NCI-H510A treated with DMSO at 0.1 percent for 48 hours (cell line): ENCODE measurements around the gene PPP1R18.
"Not testable (repeated sequence)": the region's sequence is repeated elsewhere in the genome, so short reads cannot be mapped to it uniquely, and the experiment has no call there.

ENCODE experiments used
- DNase-seq: peaks from one replicate; lab custom pipeline; 2025; lab: John Stamatoyannopoulos, UW

Gene PPP1R18

GRCh38 chr6:30686009-30686907 lies at the start of gene PPP1R18:
Gene PPP1R18 (minus strand): TSS chr6:30686645. CDS start chr6:30686018, 627 bp downstream.
- DNase-seq, result peak; percentile 55

GRCh38 chr6:30735668-30736314 lies 49.3 kb upstream of the PPP1R18 start:
- no peak for DNase-seq

DNA sequence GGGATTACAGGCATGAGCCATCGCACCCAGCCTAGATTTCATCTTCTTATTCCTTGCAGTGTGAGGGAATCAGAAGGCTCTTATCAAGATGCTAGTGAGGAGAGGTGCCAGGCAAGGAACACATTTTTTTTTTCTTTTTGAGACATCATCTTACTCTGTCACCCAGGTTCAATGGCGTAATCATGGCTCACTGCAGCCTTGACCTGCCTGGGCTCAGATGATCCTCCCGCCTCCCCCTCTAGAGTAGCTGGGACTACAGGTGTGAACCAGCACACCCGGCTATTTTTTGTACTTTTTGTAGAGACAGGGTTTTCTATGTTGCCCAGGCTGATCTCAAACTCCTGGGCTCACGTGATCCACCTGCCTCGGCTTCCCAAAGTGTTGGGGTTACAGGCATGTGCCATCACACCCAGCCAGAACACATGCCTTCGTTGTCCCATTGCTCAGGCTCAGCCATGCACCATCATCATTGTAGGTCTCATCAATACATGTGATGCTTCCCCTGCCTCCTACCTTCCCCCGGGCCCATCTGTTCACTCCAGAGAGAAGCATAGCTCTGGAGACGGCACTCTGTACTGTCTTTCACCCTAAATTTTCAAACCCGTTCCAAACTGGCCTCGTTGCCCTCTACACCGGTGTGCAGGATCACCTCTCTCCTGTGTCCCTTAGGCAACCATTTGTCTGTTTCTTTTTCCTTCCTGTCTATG lies 45.9 kb upstream of the PPP1R18 start:
- no peak for DNase-seq

DNA sequence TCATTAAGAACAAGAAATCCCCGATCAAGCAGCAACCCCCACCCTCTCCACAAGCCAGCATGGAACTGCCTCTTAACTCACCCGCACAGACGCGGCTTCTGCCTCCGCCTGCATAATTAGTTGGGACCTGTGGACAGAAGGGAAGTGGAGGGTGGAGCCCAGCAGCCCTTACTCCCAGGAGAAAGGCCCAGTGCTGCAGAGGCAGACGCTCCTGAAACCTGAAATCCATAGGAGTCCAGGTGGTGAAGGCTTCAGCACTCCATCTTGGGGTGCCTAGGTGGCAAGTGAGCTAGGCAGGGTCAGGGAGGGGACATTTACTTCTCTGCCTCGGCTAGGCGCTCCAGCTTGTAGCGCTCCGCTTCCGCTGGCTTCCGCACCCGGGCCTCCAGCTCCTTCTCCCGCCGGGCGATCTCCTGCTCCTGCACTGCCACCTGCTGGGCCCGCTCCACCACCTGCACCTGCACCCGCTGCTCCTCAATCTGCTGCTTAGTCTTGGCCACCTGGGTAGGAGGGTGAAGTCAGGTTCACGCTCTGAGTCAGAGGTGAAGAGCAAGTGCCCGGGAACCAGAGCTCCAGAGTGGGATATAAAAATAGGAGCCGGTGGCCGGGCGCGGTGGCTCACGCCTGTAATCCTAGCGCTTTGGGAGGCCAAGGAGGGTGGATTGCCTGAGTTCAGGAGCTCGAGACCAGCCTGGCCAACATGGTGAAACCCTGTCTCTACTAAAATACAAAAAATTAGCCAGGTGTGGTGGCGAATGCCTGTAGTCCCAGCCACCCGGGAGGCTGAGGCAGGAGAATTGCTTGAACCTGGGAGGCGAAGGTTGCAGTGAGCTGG lies 44.4 kb upstream of the PPP1R18 start:
- peak; percentile 92 for DNase-seq

DNA sequence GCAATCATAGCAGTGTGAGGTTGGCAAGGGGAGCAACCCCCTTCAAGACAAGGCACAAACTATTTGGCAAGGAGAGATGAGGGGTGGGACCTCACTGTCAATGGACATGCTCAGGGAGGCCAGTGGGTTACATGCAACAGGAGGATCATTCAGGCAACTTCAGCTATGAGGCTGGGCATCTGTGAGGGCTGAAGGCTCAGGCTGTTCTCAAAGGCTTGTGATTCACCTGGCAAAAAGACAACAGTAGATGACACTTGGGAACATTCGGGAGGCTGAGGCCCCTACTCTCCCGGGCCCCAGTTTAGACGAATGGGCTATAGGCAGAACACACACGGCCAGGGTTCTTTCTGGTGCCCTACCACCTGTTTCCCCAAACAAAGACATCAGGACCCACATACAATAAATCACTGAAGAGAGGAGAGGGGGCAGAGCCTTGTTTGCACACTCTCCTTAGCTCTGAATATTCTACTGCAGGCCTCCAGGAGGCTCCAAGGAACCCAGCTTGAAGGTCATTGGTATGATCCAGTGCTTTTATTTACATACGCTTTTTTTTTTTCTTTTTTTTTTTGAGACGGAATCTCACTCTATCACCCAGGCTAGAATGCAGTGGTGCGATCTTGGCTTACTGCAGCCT lies 41.6 kb upstream of the PPP1R18 start:
- no peak for DNase-seq

- DNase-seq, result no peak
Measured at GRCh38 chr6:30726506-30727413, 40.3 kb upstream of the PPP1R18 start.

GRCh38 chr6:30725713-30726505 lies 39.5 kb upstream of the PPP1R18 start:
- DNase-seq, result no peak

DNA sequence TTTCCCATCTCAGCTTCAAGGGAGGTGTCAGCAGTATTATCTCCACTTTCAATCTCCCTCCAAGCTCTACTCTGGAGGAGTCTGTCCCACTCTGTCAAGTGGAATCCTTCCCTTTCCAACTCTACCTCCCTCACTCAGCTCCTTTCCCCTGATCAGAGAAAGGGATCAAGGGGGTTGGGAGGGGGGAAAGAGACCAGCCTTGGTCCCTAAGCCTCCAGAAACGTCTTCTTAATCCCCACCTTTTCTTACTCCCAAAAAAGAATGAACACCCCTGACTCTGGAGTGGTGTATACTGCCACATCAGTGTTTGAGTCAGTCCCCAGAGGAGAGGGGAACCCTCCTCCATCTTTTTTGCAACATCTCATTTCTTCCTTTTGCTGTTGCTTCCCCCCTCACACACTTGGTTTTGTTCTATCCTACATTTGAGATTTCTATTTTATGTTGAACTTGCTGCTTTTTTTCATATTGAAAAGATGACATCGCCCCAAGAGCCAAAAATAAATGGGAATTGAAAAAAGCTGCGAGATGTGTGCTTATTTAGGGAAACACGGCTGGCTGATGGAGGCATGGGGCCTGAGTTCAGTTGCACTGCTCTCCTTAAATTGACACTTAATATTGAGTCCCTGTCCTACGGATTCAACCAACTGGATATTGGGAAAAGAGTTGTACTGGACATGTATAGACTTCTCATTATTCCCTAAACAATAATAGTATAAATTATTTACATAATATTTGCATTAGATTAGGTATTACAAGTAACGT lies 38.6 kb upstream of the PPP1R18 start:
- DNase-seq, result no peak

GRCh38 chr6:30723843-30724741 lies 37.6 kb upstream of the PPP1R18 start:
- not testable (repeated sequence) for DNase-seq

DNA sequence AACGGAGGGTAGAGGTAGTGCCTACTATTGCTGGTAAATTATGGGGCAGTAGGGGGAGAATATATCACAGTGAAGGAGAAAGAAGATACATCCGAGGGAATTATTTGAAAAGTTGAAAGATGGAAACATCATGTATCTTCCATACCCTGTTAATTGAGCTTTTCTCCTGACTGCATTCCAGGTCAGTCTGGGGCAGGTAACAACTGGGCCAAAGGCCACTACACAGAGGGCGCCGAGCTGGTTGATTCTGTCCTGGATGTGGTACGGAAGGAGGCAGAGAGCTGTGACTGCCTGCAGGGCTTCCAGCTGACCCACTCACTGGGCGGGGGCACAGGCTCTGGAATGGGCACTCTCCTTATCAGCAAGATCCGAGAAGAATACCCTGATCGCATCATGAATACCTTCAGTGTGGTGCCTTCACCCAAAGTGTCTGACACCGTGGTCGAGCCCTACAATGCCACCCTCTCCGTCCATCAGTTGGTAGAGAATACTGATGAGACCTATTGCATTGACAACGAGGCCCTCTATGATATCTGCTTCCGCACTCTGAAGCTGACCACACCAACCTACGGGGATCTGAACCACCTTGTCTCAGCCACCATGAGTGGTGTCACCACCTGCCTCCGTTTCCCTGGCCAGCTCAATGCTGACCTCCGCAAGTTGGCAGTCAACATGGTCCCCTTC lies 36.9 kb upstream of the PPP1R18 start:
- DNase-seq, result not testable (repeated sequence)

GRCh38 chr6:30722280-30723112 lies 36.1 kb upstream of the PPP1R18 start:
- DNase-seq, result peak; percentile 68

GRCh38 chr6:30722025-30722279 lies 35.5 kb upstream of the PPP1R18 start:
- DNase-seq, result not testable (repeated sequence)

DNA sequence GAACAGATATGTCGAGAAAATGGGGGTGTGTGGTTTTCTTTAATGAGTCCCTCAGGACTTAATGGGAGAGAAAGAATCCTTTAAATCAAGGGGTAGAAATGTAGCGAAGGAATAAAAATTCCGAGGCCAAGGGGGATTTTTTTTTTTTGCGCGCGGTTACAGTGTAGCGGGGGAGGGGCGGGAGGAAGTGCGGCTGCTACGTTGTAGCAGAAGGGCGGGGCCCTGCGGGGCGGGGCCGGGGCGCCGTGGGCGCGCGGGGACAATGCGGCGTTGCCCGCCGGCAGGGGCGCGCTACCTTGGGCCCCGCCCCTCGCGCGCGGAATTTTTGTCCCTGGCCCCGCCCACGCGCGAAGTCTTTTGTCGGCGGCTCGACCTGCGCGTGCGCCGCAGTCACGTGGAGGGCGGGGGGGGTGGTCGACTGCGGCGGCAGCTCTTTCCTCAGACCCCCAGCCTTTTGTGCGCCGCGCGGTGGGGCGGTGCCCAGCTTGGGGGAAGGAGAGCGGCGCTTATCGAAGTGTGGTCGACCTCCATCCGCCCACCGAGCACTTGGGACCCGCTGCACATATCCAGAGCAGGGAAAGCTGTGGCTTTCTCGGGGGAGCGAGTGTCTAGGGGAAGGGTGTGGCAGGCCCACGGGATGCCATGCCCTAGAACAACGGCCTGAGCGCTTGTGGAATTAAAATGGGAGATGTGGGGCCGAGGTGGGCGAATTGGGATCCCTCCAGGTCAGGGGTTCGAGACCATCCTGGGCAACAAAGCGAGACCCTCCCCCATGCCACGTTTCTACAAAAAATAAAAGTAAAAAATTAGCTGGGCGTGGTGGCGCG lies 35.0 kb upstream of the PPP1R18 start:
- DNase-seq, result peak; percentile 90

DNA sequence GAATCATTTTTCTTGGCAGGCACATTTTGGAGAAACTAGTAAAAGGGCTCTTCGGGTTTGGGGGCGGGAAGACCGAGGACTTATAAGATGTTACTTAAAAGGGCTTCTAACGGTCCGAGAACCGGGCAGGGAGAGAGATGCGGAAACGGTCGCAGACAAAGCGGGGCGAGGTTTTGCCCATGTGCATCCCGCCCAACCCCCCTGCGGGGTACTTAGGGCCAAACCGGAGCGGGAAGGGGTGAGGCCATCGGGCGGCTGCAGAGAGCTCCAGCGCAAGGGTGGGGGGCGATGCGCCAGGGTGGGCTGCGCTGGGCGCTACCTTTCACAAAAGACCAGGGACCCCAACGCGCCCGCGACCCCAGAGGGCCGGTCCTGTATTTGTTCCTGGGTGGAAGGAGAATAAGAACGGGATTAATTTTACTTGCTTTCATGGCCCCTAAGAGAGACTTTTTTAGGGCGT lies 34.3 kb upstream of the PPP1R18 start:
- DNase-seq, result peak; percentile 49
